D721Med (cell line): ENCODE data around the gene ATF7.

Experiments
- DNase-seq: peaks from one replicate; pipeline ENCODE4 v3.0.0; 2011; ENCODE audit warnings: low spot score; ENCODE audit not compliant: insufficient read length
- FAIRE-seq: peaks from 2 replicates; lab custom pipeline; 2011; peaks lifted over from hg19 to GRCh38; lab: Jason Lieb, UNC
- CTCF ChIP-seq: IDR thresholded peaks from 2 replicates; pipeline ENCODE4 v1.5.1; 2012; ENCODE audit warnings: mild to moderate bottlenecking, control low read depth; ENCODE audit not compliant: insufficient read depth; ENCODE audit errors: missing control alignments

ATF7 gene

GRCh38 chr12:53468282-53468681 lies 157.9 kb downstream of the ATF7 start:
- DNase-seq (no peak), FAIRE-seq (no peak)
- no peak for TF ChIP-seq CTCF

- DNase-seq (no peak), FAIRE-seq (no peak)
- TF ChIP-seq CTCF: no peak
Observed at GRCh38 chr12:53467880-53468279, 158.3 kb downstream of the ATF7 start.

- TF ChIP-seq CTCF: no peak
- no peak for FAIRE-seq
- no peak for DNase-seq
Observed at GRCh38 chr12:53467082-53467481, 159.1 kb downstream of the ATF7 start.

GRCh38 chr12:53466640-53467039 lies 159.5 kb downstream of the ATF7 start:
- no peak for DNase-seq
- no peak for FAIRE-seq
- no peak for TF ChIP-seq CTCF

- DNase-seq: no peak
- FAIRE-seq: no peak
- TF ChIP-seq CTCF: no peak
Observed at GRCh38 chr12:53465679-53466078, 160.5 kb downstream of the ATF7 start.

GRCh38 chr12:53464685-53465418 lies 161.3 kb downstream of the ATF7 start:
- DNase-seq (no peak), FAIRE-seq (no peak)
- no peak for TF ChIP-seq CTCF

- TF ChIP-seq CTCF: no peak
- FAIRE-seq (no peak), DNase-seq (no peak)
Observed at GRCh38 chr12:53463802-53464560, 162.2 kb downstream of the ATF7 start.
